Mucosa of descending colon (tissue), 3 donors: ENCODE results near the gene CEMIP. TPM values are rescaled to one million over a fixed set of nuclear protein-coding genes. Genes with fewer than 3 reads are reported as not detected.

Experiments
- ATAC-seq: fragments of 200-7000 bp; cut with Tn5 transposase; one replicate; pipeline ENCODE4 v1.9.1; 2020; ENCODE audit warnings: mild to moderate bottlenecking, moderate library complexity
- DNase-seq, 3 donors: peaks; one replicate each; pipeline ENCODE4 v3.0.0-alpha.2; 2020
- H3K36me3 ChIP-seq: fragments of 200-600 bp; one replicate; pipeline ENCODE4 v1.8.0; 2021; ENCODE audit warnings: low read depth, mild to moderate bottlenecking
- H3K4me1 ChIP-seq: fragments of 200-600 bp; one replicate; pipeline ENCODE4 v1.8.0; 2021; ENCODE audit warnings: low read depth, mild to moderate bottlenecking
- H3K4me3 ChIP-seq: fragments of 200-600 bp; one replicate; pipeline ENCODE4 v1.8.0; 2021; ENCODE audit warnings: mild to moderate bottlenecking
- H3K9me3 ChIP-seq: fragments of 200-600 bp; one replicate; pipeline ENCODE4 v1.8.0; 2021; ENCODE audit warnings: mild to moderate bottlenecking
- intact Hi-C, 2 donors: fragments of 100-400 bp; cut with DNase I in 1 of 2; cut with micrococcal nuclease in 1 of 2; formaldehyde crosslinking; loops; one replicate each; pipeline versions ENCODE4 v1.11.0 to v1.11.1; 2022; cut with DNase I, micrococcal nuclease
- total RNA-seq, 3 donors: library from RNA; stranded (reverse); fragmentation: NEBNext Ultra II Directional in 2 of 3; extraction: Animal tissue kit (Norgen Biotek cat#: 25700) in 2 of 3; gene quantifications; one replicate each; pipeline versions ENCODE4 v1.2.1 to v1.2.4, GENCODE V29; 2021 to 2023
- TF ChIP-seq, protein P1 (sequence below): fragments of 200-600 bp; IDR thresholded peaks from one replicate; pipeline ENCODE4 v1.8.0; 2022; ENCODE audit warnings: antibody characterized with exemption, mild to moderate bottlenecking
- donor health status: DM: no; HTN: no; CAD: no; lungs with moderate emphysema.
- donor health status: DM: no; HTN: no; CAD: no.
- donor health status: DM: no; HTN: yes; CAD: no.

The CEMIP gene
- total RNA-seq, 3 donors from 2014 or later: 0.63 to 2.2 (median 1.4) TPM

DNA sequence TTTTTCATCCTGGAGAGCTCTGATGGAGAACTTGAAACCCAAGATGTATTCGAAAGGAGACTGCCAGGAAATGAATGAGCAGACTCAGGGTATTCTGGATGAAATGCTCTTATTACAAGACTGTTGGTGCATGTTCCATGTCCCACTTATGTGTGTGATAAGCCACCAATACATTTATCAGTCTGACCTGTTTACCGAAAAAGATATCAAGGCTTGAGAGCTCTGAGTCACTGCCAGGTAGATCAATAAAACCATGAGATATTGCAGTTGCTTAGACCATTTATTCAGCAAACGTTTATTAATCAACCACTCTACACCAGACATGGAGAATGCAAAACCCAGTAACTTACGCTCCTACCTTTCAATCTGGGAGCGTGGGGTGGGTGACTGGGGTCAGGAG, 17.2 kb downstream of the CEMIP start:
- no peak overlapping the region for H3K4me3 ChIP-seq
- H3K36me3 ChIP-seq: no peaks in the 10 kb centered on the region
- no peaks in the 10 kb centered on the region for H3K4me1 ChIP-seq
- intact Hi-C loops: no loop called here
- peak; percentile 14 for ATAC-seq
- no peak for DNase-seq
- TF ChIP-seq, protein P1, sequence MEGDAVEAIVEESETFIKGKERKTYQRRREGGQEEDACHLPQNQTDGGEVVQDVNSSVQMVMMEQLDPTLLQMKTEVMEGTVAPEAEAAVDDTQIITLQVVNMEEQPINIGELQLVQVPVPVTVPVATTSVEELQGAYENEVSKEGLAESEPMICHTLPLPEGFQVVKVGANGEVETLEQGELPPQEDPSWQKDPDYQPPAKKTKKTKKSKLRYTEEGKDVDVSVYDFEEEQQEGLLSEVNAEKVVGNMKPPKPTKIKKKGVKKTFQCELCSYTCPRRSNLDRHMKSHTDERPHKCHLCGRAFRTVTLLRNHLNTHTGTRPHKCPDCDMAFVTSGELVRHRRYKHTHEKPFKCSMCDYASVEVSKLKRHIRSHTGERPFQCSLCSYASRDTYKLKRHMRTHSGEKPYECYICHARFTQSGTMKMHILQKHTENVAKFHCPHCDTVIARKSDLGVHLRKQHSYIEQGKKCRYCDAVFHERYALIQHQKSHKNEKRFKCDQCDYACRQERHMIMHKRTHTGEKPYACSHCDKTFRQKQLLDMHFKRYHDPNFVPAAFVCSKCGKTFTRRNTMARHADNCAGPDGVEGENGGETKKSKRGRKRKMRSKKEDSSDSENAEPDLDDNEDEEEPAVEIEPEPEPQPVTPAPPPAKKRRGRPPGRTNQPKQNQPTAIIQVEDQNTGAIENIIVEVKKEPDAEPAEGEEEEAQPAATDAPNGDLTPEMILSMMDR: no peak
- no peaks in the 10 kb centered on the region for H3K9me3 ChIP-seq

DNA sequence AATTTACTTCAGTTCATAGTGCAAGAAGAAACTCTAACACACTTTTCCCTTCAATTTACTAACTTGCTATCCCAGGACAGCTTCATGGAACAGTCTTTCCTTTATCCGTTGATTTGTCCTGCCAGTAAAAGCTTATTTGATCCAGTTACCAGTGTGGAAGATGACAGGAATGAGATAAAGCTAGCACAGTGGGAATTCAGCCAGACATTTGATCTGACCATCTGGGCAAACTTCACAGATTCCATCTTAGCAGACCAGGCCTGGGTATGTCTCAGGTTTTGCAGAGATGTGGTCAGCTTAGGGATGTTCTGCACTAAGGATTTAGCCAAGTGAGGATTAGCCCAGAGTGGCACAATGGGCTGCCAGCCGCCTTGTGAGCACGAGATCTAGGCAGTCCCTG, 19.7 kb downstream of the CEMIP start:
- DNase-seq (no peak), ATAC-seq (no peak)
- H3K4me1 ChIP-seq: no peaks in the 10 kb centered on the region
- intact Hi-C loops: no loop called here
- H3K9me3 ChIP-seq: no peaks in the 10 kb centered on the region
- H3K36me3 ChIP-seq: no peaks in the 10 kb centered on the region
- H3K4me3 ChIP-seq: no peak overlapping the region
- TF ChIP-seq, protein P1: no peak

DNA sequence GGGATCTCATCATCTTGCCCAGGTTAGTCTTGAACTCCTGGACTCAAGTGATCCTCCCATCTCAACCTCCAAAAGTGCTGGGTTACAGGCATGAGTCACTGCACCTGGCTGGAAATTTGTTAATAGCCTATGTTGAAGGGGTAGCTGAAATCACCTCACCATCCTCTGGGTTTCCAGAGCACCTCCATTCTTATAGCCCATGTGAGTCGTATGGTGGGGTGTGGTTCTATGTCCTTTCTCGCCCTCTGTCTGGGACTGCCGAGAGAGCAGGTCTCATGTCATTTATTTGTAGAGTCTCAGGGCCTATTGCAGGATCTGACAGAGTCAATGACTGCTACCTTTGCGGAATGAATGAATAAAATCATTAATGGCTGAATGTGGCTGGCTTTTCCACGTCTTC, 20.9 kb downstream of the CEMIP start:
- Histone ChIP-seq H3K9me3 (no peaks in the 10 kb centered on the region), H3K36me3 (no peaks in the 10 kb centered on the region), H3K4me1 (no peaks in the 10 kb centered on the region), H3K4me3 (no peak overlapping the region)
- intact Hi-C loops: no loop called here
- DNase-seq (no peak), ATAC-seq (no peak)
- TF ChIP-seq, protein P1: no peak

DNA sequence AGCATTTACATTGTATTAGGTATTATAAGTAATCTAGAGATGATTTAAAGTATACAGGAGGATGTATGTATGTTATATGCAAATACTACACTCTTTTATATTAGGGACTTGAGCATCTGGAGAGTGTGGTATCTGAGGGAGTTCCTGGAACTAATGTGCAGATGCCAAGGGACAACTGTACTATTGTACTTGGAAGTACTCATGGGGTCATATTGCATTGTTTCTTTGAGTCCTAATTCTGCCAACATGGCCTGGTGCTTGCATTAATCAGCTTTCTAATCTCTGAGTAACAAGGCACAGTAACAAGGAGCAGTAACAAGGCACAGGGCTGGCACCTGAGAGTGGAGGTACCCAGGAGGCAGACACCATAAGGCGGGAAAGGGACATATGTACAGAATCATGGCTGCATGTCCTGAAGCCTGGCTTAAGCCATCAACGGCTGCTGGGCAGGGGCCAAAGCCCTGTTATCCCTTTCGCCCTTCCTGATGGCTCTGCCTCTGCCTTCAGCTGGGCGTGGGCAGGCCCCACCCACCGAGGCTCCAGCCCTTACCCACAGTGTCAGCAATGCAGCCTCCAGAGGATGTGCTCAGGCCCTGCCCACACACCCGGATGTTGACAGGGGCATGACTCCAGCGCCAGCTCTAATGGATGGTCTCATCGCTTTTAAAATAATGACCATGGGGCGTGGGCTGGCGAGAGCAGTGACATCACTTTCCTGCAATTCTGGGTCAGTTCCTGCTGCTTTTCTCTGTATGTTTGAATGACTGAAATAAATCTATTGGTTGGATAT, 22.9 kb downstream of the CEMIP start:
- Histone ChIP-seq H3K9me3 (no peaks in the 10 kb centered on the region), H3K4me1 (no peaks in the 10 kb centered on the region), H3K36me3 (no peaks in the 10 kb centered on the region), H3K4me3 (no peak overlapping the region)
- intact Hi-C loops: no loop called here
- TF ChIP-seq, protein P1: no peak
- DNase-seq: peak; percentile 51 to 71 (median 69)
- peak; percentile 93 for ATAC-seq

DNA sequence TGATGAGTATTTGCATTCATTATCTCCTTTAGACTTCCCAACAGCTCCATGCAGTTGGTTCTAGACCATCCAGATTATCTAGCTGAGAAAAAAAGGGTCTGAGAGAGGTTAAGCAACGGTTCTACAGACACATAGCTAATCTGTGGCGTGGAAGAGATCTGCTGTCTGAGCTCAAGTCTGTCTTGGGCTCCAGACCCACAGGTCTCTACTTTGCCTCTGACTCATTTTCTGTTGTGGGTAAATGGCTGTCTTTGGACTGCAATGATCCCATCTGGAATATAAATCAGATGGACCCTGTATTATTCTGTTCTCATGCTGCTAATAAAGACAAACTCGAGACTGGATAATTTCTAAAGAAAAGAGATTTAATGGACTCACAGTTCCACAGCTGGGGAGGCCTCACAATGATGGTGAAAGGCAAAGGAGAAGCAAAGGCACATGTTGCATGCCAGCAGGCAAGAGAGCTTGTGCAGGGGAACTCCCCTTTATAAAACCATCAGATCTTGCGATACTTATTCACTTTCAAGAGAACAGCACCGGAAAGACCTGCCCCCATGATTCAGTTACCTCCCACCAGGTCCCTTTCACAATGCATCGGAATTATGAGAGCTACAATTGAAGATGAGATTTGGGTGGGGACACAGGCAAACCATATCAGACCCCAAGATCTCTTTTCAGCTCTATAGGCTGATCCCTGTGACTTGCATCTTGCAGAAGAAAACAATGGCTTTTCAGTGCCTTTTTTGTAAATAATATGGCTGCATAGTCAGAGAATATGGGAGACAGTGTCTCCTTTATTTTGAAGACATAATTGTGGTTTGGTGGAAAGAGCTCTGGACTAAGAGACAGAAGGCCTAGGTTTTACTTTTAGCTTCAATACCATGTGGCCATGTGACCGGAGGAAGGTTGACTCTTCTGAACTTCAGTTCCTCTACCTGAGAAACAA, 24.7 kb downstream of the CEMIP start:
- intact Hi-C loops: no loop called here
- Histone ChIP-seq H3K4me3 (no peak overlapping the region), H3K9me3 (no peaks in the 10 kb centered on the region), H3K36me3 (no peaks in the 10 kb centered on the region), H3K4me1 (no peaks in the 10 kb centered on the region)
- DNase-seq (no peak), ATAC-seq (no peak)
- TF ChIP-seq, protein P1: no peak
